Hindlimb muscle (tissue), 1 donor: ENCODE measurements around the gene ATP6V0B. TPM values are rescaled to one million over a fixed set of nuclear protein-coding genes. Genes with fewer than 3 reads are reported as not detected.

Experiments used
- DNase-seq: peaks from one replicate; pipeline ENCODE4 v3.0.0-alpha.2; 2013
- polyA plus RNA-seq: library from polyadenylated mRNA; unstranded; fragments of 120-200 nt; gene quantifications from one replicate; pipeline ENCODE4 v1.2.1, GENCODE V29; 2013; ENCODE audit not compliant: insufficient read length

Gene ATP6V0B
- polyA plus RNA-seq, 1 donor, result 50.4 TPM

DNA sequence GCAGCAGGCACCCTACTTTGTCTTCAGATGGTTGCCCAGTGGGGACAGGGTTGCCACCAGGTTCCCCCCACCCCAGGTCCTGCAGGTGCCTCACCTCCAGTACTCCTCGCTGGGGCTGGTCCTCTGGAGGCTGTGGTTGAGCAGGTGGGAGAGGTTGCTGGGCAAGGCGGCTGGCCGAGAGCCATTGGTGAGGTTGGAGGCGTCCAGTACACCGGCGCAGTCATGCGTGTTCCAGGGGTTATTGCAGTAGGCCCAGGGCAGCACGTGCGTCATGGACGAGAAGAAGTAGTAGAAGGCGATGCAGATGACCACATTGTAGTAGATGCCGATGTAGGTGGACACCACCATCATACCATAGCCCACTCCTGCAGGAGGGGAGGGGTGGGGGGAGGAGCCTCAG is 33.5 kb downstream of the ATP6V0B start:
- DNase-seq, result no peak

DNA sequence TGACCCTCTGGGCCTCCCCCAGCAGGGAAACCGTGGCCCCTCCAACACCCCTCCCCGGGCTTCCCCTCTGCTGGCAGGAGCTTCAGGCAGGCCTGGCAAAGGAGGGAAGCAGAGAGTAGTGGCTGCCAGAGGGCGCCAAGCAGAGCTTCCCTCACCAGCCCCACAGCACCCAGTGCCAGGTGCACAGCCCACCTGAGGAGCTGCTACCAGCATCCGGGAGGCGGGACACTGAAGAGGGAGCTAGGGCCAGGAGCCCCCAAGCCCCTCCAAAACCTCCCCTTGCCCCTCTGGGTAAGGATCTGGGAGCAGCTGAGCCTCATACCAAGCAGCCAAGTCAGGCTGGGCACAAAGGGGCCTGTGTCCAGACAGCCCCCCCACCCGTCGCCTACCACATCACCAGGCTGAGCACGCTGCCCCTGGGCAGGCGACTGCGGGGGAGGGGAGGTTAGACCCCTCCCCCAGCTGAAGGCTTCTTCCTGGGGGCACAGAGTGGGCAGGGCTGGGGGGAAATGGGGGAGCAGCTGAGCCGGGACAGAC is 36.2 kb downstream of the ATP6V0B start:
- no peak for DNase-seq

DNA sequence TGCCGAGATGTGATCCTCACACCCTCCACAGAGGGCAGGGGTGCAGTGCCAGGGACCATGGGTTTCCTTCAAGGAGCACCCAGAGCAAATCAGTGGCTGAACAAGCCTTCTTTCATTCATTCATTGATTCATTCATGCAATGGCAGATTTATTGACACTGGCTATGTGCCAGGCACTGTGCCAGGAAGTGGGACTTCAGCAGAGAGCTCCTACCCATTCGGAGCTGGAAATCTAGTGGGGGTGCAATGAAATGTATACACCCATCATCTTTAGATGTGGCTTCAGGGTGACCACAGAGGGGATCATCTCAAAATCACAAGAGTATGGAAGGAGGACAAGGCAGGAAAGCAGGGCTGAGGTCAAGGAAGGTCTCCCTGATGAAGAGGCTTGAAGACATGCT is 37.6 kb downstream of the ATP6V0B start:
- DNase-seq, result no peak

DNA sequence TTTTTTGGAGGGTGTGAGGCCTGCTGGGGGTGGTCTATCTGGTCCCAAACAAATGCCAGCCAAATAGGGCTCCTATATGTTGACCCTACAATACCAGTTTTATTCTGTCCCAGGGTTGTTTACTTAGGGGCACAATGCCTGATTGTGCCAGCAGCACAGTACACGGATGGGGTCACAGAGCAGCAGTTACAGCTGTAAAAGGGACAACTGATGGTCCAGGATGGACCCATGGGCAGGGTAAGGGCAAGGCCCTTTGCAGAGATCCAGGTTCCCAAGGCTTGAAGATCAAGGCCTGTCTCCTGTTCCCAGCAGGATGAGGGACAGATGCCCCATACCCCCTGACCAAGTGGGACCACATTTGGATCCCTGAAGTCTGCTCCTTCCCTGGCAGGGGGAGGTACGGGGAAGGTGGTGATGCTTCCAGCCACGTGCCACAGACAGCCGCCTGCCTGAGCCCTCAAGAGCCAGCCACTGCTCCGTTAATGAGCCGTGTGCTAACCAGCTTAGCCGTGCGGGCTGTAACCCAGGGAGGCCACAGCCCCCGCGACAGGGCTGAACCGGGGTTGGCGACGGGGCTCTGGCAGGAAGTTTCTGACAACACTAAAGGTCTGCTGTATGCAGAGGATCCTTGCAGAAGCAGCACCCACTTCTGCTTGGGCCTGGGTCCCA is 38.3 kb downstream of the ATP6V0B start:
- no peak for DNase-seq

DNA sequence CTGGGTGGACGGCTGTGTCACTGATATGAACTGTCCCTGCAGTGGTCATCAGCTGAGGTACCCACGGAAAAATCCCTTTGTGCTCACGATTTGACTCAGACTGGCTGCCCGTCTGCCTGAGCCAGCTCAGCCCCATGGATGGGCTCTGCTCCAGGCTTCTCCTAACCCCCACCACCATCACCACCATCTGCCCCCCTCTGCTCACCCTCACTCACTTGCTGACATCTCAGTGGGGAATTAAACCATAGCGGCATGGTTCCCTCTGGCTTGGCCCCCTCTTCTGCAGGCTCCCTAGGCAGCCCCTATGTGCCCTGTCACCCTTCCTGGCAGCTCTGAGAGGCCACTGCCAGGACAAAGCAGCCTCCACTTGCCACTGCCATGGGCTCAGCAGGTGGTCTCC is 39.2 kb downstream of the ATP6V0B start:
- no peak for DNase-seq

DNA sequence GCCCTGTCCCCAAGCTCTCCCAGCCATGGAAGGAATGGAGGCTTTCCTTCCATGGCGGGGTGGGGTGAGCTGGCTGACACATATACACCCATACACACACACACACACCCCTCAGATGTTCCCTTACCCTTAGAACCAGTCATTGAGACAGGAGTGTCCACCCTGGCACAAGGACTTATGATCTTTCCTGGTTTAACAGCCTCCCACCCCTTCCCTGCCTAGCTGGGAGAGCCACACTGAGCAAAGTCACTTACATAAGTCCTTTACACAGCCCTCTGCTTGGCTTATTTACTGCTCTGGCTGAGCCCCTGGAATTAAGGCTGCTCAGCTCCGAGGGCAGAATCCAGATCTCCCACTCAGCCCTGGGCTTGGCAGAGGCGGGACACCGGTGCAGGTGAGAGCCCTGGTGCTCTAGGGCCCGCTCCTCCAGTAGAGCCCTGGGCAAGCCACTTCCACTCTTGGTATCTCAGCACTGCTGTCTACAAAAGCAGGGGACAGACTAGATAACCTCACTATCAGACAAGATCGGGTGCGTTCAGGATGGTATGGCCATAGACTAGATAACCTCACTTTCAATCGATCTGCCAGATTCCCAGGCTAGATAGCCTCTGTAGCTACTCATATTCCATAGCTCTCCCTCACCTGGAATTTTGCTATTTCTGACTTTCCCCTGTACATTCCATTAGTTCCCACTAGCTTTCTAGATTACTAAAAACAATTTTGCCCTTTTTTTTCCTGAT is 39.8 kb downstream of the ATP6V0B start:
- DNase-seq, result no peak

DNA sequence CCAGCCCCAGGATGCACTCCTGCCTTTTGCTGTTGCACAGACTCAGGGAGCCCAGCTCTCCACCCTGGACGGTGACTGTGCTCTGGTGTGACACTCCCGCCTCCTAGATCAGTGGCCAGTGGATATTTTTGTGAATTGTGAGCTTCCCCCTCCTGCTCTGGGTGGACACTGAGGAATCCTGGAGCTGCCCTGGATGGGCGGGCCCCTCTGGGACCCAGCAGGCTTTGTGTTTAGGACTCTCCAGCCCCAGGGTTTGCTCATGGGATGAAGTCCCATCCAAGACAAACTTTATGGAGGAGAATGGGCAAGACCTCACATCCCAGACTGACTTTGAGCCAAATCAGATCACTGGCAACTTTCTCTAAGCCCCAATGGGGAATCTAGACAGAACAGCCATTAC is 40.4 kb downstream of the ATP6V0B start:
- no peak for DNase-seq

DNA sequence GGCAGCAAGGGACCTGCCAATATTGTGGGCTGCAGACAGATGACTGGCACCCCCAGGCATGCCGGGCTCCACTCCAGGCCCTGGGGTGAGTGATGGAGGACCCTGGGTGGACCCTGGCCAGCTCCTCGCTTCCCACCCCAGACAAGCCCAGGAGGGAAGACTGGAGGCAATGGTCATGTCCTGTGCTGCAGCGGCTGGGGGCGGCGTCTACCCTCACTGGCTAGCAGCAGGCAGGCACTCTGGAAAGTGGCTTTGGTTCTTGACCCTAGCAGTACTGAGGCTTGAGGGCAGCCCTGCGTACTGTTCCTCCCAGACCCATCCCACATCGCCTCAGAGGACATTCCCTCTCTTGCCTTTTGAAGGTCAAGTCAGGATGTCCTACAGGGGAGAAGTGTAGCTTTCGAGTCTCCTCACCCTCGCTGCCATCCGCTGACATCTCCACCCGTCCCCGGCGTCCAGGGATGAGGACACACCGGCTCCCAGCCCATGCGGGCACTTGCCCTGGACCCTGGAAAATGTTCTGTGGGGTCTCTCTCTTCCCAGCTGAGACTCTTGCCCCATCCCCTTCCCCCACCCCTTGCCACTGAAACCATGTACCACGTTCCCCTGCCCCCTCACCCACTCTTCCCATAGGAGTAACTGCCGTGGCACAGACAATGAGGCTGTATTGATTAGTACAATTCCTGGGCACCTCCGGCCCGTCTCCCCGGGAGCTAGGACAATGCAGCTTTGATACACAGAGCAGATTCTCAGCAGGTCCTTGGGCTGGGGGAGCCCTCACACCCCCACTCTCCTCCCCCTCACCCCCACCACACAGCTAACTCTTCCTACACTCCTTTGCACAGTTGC is 41.5 kb downstream of the ATP6V0B start:
- no peak for DNase-seq

DNA sequence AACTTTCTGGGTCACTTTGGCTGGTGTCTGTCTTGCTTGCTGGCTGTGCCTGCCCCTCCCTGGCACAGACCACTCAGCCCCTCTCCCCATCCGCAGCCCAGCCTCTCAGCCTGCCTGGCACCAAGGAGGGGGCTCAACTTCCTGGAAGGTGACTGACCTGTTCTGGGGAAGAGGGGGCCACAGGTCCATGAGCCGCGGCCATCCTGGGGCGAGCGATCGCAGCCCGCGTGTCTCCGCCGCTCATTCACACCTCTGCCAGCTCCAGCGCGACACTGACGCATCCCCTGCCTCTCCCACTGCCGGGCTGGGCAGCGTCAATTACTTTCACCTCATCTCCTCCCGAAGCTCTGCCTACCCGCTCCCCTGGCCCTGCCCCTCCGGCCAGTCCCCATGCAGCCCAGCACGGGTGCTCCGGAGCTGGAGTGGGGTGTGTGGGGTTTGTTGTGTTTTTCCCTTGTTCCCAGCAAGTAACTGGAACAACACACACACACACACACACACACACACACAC is 42.2 kb downstream of the ATP6V0B start:
- DNase-seq, result no peak

DNA sequence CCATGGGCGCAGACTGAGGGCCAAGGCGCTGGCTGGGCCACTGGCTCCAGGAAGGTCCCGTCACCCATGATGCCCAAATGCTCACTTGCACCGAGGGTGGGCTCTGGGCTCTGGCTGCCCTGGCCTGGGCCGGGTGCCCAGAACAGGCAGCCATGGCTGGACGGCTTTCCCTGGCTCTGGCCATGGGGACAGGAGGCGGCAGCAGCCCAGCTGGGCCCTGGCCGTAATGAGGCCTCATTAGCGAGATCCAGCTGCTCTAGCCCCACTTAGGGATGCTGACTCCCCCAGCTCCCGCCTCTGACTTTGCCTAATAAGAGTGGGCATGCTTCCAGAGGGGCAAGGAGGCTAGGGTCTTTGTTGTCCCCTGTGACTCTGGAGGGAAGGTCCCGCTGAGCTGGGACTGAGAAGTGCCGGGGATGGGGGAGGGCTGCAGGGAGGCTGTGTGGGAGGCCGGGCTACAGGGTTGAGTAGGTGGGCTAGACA is 44.7 kb downstream of the ATP6V0B start:
- DNase-seq, result no peak

DNA sequence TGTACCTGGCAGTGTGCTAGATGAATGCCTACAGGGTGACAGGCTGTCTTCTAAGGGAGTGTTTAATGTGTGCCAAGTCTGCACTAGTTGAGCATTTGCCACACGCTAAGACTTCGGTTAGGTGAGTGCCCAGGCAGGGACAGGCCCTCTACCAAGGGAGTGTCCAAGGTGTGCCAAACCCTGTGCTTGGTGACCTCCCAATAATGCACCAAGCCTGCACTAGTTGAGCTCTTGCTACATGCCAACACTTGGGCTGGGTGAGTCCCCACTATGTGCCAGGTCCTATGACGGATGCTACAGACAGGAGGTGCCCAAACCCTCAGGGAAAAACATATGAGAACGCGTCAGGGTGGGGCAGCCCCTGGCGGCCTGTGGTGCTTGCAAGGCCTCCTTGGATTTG is 45.7 kb downstream of the ATP6V0B start:
- DNase-seq, result no peak

DNA sequence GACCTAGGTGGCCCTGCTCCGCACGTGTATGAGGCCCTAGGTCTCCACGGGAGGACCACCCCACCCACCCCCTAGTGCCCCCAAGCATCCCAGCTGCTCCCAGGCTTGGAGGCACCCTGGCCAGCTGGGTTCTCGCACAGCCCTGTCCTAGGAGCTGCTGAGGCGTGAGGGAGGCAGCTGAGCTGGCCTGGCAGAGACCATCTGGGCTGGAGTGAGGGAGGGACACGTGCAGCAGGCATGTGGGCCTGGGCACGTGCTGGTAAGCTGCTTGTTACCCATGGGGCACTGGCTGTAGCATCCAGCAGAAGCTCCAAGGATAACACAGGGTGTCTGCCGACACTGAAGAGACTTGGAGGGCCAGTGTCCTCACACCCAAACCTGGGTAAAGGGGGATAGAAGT is 46.4 kb downstream of the ATP6V0B start:
- DNase-seq, result no peak

DNA sequence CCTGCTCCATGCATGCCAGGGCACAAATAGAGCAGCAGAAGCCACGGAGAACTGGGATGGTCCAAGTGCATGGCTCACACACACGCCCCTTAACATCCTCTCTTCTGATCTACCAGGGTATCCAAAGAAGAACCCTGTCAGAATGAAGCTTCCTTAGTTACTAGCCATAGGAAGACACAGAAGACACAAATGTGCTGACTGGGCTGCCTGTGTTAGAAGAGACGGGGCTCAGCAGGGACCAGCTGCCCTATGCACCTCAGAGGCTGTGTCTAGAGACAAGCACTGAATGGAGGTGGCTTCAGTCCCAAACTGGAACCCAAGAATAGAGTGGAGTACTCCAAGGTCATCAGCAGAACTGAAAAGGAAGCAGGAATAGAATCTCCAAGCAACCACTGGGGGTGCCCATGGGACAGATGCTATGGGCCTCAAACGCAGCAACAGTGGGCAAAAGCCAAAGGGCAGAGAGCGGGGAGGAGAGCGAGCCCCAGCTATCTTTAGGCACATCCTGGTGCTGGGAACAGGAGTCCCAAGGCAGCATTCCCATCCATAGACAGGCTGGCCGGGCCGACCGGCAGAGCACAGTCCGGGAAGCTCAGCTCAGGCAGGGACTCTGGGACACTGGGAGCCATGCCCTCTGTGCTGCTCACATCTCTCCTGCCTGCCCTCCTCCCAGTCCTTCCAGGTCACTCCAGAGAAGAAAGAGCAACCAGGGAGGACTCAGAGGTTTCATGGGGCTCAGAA is 47.0 kb downstream of the ATP6V0B start:
- DNase-seq, result no peak

DNA sequence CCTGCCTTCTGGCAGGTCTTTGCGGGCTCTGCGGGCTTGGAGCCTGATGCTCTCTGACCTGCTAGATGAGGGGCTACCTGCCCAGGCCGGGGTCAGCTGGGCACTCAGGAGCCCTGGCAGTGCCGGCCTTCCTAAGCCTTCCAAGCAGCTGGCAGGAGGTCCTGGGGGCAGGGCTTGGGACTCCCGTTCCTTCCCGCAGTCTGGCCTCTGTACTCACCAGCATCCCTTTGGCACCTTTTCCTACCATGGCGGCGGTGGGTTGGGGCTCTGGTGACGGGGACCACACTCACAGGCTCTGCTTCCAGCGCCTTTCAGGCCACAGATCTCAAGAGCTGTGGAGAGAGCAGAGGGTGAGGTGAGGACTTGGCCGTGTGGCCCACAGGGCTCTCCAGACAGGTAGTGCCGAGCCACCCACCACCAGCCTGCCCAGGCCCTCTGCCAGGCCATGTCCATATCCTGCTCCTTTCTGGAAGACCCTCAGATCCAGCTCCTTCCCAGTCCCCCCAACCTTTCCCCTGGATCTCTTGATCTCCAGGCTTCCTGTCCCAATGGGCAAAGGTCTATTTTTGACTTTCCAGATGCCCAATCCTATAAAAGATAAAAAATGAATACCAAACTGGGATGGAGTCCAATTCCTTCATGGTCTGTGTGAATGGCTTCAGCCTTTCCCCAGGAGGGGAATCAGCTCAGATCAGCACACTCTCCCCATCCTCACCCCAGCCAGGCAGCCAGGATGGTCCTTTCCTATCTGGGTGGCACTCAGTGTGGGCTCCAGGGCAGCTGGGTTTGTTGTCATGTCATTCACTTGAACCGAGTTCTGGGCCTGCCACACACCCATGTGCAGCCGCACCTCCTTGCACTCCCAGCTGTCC is 49.5 kb downstream of the ATP6V0B start:
- DNase-seq, result no peak

DNA sequence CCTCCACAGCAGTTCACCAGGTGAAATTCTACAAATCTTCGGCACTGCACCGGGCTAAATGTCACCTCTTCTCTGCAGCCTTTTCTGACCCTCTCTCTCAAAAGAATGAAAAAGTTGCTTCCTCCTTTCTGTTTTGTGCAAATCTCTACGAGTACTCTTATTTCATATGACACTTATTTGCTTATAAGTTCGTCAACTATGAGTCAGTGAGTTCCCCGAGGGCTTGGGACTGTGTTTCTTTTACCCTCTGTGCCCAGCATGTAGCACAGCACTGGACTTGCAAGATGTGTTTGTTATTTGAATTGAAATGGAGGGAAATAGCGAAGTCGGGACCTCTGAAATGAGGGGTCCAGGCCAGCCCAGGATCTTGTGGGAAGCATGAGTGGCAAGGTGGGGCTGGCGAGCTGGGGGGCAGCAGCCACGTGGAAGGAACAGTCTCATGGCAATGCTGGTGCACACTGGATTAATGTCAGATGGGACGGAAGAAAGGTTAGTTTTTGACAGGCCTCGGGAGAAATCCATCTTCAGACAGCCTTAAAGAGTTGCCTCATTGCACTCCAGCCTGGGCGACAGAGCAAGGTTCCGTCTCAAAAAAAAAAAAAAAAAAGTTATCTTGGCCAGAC is 50.3 kb downstream of the ATP6V0B start:
- no peak for DNase-seq

DNA sequence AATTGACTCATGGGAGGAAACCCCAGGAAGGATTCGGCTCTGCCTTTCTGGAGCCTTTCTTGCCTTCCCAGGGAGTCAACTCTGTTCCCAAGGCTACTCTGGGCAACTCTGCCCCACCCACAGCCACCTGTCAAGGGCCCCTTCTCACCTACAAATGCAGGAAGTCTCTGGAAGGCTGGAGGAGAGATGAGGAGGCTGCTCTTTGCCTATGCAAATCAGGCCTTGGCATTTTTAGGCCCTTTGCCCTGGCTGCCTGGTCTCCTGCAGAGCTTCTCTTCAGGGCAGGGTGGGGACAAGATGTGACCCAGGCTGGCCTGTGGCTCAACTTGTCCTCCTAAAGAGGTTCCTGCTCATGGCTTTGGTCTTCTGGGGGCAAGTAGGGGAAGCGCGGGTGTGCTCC is 51.1 kb downstream of the ATP6V0B start:
- no peak for DNase-seq

DNA sequence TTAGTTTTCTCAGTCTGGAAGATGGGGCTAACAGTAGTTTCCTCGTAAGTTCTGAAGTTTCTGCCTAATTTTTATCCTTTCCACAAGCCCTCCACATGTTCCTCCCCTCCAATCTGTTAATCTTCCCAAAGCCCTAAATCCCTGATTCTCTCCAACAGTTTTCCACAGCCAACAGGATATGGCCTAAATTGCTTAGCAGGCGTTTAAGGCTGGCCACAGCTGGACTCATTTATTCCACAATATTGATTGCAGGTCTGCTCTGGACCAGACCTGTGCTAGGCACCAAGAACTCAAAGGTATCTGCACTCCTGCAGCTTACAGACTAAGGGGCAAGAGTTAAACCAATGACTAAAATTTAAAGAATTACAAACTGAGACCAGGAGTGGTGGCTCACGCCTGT is 52.6 kb downstream of the ATP6V0B start:
- DNase-seq, result no peak
